PC-3 (cell line): ENCODE measurements around the gene KLF11. TPM values are rescaled to one million over a fixed set of nuclear protein-coding genes. Genes with fewer than 3 reads are reported as not detected.

Source experiments
- ATAC-seq: fragments of 200-7000 bp; cut with Tn5 transposase; 2 replicates; pipeline ENCODE4 v1.9.1; 2020; ENCODE audit warnings: mild to moderate bottlenecking, moderate library complexity
- BruUV-seq: library from RNA; stranded (reverse); fragments of 400-500 nt; replicated peaks from 2 replicates; lab custom pipeline; 2021; lab: Mats Ljungman, UMichigan
- CTCF ChIA-PET: fragments of 300-600 bp; sonication (Branson Sonifier 250); formaldehyde crosslinking; loops from one replicate; lab custom pipeline; 2022; ENCODE audit warnings: antibody characterized with exemption; lab: Charles Lee
- POLR2A ChIA-PET: fragments of 300-600 bp; sonication (Branson Sonifier 250); formaldehyde crosslinking; loops from one replicate; lab custom pipeline; 2022; ENCODE audit warnings: antibody characterized with exemption; ENCODE audit not compliant: unreplicated experiment; lab: Charles Lee
- DNase-seq: peaks from one replicate; pipeline ENCODE4 v3.0.0-alpha.2; 2015
- H2AFZ ChIP-seq: fragments of 300-600 bp; sonication (generic); 2 replicates; pipeline ENCODE4 v1.6.0; 2016; ENCODE audit warnings: antibody characterized with exemption, low read length
- H3F3A ChIP-seq: fragments of 300-600 bp; sonication (generic); one replicate; pipeline ENCODE4 v1.6.0; 2017; ENCODE audit warnings: antibody characterized with exemption, low read length, control low read depth, mild to moderate bottlenecking; ENCODE audit not compliant: unreplicated experiment
- H3K27ac ChIP-seq: fragments of 300-600 bp; sonication (generic); 2 replicates; pipeline ENCODE4 v1.5.1; 2016; ENCODE audit warnings: mild to moderate bottlenecking, low read length
- H3K27me3 ChIP-seq: fragments of 300-600 bp; sonication (generic); 2 replicates; pipeline ENCODE4 v1.6.1; 2016; ENCODE audit warnings: low read length, mixed read lengths
- H3K36me3 ChIP-seq: fragments of 300-600 bp; sonication (generic); 2 replicates; pipeline ENCODE4 v1.6.1; 2016; ENCODE audit warnings: low read depth, mixed run types, low read length, mixed read lengths
- H3K4me1 ChIP-seq: fragments of 300-600 bp; sonication (generic); 2 replicates; pipeline ENCODE4 v1.5.1; 2016; ENCODE audit warnings: low read length; ENCODE audit not compliant: insufficient read depth
- H3K4me2 ChIP-seq: fragments of 300-600 bp; sonication (generic); 2 replicates; pipeline ENCODE4 v1.6.0; 2016; ENCODE audit warnings: low read length
- H3K4me3 ChIP-seq: fragments of 300-600 bp; sonication (generic); 2 replicates; pipeline ENCODE4 v1.5.1; 2016; ENCODE audit warnings: mild to moderate bottlenecking, low read length, mixed read lengths
- H3K79me2 ChIP-seq: fragments of 300-600 bp; sonication (generic); 2 replicates; pipeline ENCODE4 v1.6.1; 2017; ENCODE audit warnings: low read length, mixed read lengths
- H3K9ac ChIP-seq: fragments of 300-600 bp; sonication (generic); 2 replicates; pipeline ENCODE4 v1.6.0; 2016; ENCODE audit warnings: mild to moderate bottlenecking, low read length
- H3K9me2 ChIP-seq: fragments of 300-600 bp; sonication (generic); replicated peaks from 2 replicates; pipeline ENCODE4 v1.6.1; 2016; ENCODE audit warnings: mixed run types, low read length, mixed read lengths
- H3K9me3 ChIP-seq: fragments of 300-600 bp; sonication (generic); 2 replicates; pipeline ENCODE4 v1.6.1; 2016; ENCODE audit warnings: low read length, mixed read lengths
- H4K20me1 ChIP-seq: fragments of 300-600 bp; sonication (generic); 2 replicates; pipeline ENCODE4 v1.6.1; 2016; ENCODE audit warnings: low read length, mixed read lengths
- CTCF ChIP-seq: fragments of 300-600 bp; sonication (generic); conservative IDR thresholded peaks from 2 replicates; pipeline ENCODE4 v1.5.1; 2017; ENCODE audit warnings: antibody characterized with exemption, low read depth, mild to moderate bottlenecking, low read length
- EZH2 ChIP-seq: fragments of 300-600 bp; sonication (generic); IDR thresholded peaks from one replicate; pipeline ENCODE4 v1.6.1; 2017; ENCODE audit warnings: antibody characterized with exemption, mild to moderate bottlenecking, low read length; ENCODE audit not compliant: unreplicated experiment
- EZH2phosphoT487 ChIP-seq: fragments of 300-600 bp; sonication (generic); IDR thresholded peaks from 2 replicates; pipeline ENCODE4 v1.6.1; 2018; ENCODE audit warnings: mild to moderate bottlenecking, antibody characterized with exemption, low read length, borderline replicate concordance
- intact Hi-C: fragments of 100-400 bp; cut with micrococcal nuclease; formaldehyde crosslinking; loops from 2 replicates; pipeline ENCODE4 v1.9.0; 2023
- total RNA-seq: library from RNA; depleted of rRNA; stranded (reverse); fragments of >200 nt; gene quantifications from 2 replicates; pipeline ENCODE4 v1.2.3, GENCODE V29; 2014

Gene KLF11
- total RNA-seq, 1 experiment from 2014 or later, result 13.4 TPM

- TF ChIP-seq CTCF (no peak), EZH2phosphoT487 (no peak), EZH2 (no peak)
- ChIA-PET CTCF (no interaction called here), POLR2A (no interaction called here)
- intact Hi-C loops, result no loop called here
- H3K79me2 ChIP-seq, result no peaks in the 10 kb centered on the region
- no peaks in the 10 kb centered on the region for H3K36me3 ChIP-seq
- no peak overlapping the region for H3K4me3 ChIP-seq
- no peak overlapping the region for H3K4me2 ChIP-seq
- H3K27ac ChIP-seq, result no peak overlapping the region
- H2AFZ ChIP-seq, result no peak overlapping the region
- H3K9me3 ChIP-seq, result no peaks in the 10 kb centered on the region
- no peaks in the 10 kb centered on the region for H4K20me1 ChIP-seq
- no peaks in the 10 kb centered on the region for H3F3A ChIP-seq
- BruUV-seq, result no TSS peak
- no peaks in the 10 kb centered on the region for H3K4me1 ChIP-seq
- ATAC-seq (no peak), DNase-seq (no peak)
- H3K9ac ChIP-seq, result no peak overlapping the region
- no peaks in the 10 kb centered on the region for H3K9me2 ChIP-seq
- H3K27me3 ChIP-seq, result no peaks in the 10 kb centered on the region
These were observed 19.6 kb downstream of the KLF11 start for GRCh38 chr2:10062931-10063365.

- Histone ChIP-seq H3F3A (no peaks in the 10 kb centered on the region), H3K4me3 (no peak overlapping the region), H3K79me2 (no peaks in the 10 kb centered on the region), H3K9ac (no peak overlapping the region), H4K20me1 (no peaks in the 10 kb centered on the region), H3K27ac (no peak overlapping the region), H2AFZ (no peak overlapping the region), H3K36me3 (no peaks in the 10 kb centered on the region), H3K9me2 (no peaks in the 10 kb centered on the region), H3K4me1 (no peaks in the 10 kb centered on the region), H3K4me2 (no peak overlapping the region), H3K9me3 (no peaks in the 10 kb centered on the region), H3K27me3 (no peaks in the 10 kb centered on the region)
- intact Hi-C loops, result no loop called here
- DNase-seq (no peak), ATAC-seq (no peak)
- no TSS peak for BruUV-seq
- POLR2A ChIA-PET, result no interaction called here
- CTCF ChIA-PET, result no interaction called here
- no peak for TF ChIP-seq CTCF
- no peak for TF ChIP-seq EZH2
- TF ChIP-seq EZH2phosphoT487, result no peak
These were observed 20.2 kb downstream of the KLF11 start for GRCh38 chr2:10063566-10063965.

- H3K27me3 ChIP-seq, result no peaks in the 10 kb centered on the region
- H3K27ac ChIP-seq, result no peak overlapping the region
- POLR2A ChIA-PET, result no interaction called here
- intact Hi-C loops, result no loop called here
- no peak overlapping the region for H3K4me2 ChIP-seq
- no peaks in the 10 kb centered on the region for H3K9me3 ChIP-seq
- CTCF ChIA-PET, result no interaction called here
- no TSS peak for BruUV-seq
- H4K20me1 ChIP-seq, result no peaks in the 10 kb centered on the region
- H3K9me2 ChIP-seq, result no peaks in the 10 kb centered on the region
- H3K79me2 ChIP-seq, result no peaks in the 10 kb centered on the region
- no peak overlapping the region for H2AFZ ChIP-seq
- no peak overlapping the region for H3K4me3 ChIP-seq
- no peaks in the 10 kb centered on the region for H3K4me1 ChIP-seq
- DNase-seq (no peak), ATAC-seq (no peak)
- TF ChIP-seq CTCF, result no peak
- TF ChIP-seq EZH2phosphoT487, result no peak
- no peak for TF ChIP-seq EZH2
- no peaks in the 10 kb centered on the region for H3F3A ChIP-seq
- H3K9ac ChIP-seq, result no peak overlapping the region
- H3K36me3 ChIP-seq, result no peaks in the 10 kb centered on the region
These were observed 21.8 kb downstream of the KLF11 start for GRCh38 chr2:10064932-10065772.
